Colon (tissue), 2 donors: ENCODE data around the gene PATJ.
"Not testable (repeated sequence)": the region's sequence is repeated elsewhere in the genome, so short reads cannot be mapped to it uniquely, and the experiment has no call there.

Experiments
- FAIRE-seq: peaks from 2 replicates; lab custom pipeline; 2012; peaks lifted over from hg19 to GRCh38; lab: Jason Lieb, UNC
- donor health status: control.
- donor health status: control.

PATJ gene

GRCh38 chr1:61951731-61952580 is 209.7 kb downstream of the PATJ start:
- no peak for FAIRE-seq

DNA sequence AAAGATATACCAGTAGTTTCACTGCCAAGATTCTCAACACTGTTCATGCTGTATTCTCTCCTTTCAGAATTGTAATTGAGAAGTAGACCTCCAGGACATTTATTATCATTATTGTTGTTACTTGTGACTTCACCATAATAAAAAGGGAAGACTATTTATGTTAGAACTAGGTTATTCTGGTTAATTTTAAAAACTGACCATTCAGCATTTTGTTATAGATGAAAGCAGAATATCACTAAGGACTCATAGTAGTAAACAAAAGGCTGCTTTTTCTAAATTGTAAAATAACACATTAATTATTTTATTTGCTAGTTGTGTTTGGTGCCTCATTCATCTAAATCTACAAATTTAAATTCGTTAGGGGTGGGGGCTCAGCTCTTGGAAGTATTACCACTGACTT is 210.4 kb downstream of the PATJ start:
- FAIRE-seq = no peak

DNA sequence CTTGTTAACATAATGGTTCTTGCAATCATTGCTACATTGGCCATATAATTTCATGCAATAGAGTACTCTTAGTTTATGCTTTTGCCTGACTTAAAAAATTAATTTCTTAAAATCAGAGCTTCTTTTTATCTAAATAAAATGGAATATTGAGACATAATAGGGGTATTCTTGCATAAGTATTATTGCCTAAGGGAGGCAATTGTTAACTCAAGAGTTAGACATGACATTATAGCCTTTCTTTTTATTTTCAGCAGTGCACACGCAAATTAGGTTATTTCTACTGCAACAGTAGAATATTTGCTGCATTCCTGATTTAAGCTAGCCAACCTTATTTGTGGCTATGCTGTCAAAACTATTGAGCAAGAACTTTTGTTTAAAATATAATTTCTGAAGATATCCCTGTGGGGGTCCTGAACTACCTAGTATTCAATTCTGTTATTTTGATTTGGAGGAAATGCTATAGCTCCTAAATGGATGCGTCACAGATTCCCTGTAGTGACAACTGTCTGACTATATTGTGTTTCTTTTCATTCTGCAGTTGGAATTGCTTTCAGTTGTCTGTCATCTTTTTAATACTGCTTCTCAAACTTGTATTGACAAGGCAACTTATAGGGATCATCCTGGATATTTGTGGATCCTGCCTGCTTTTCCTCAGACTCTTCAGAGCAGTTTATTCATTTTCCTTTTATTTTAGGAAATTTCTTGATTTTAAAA is 211.0 kb downstream of the PATJ start:
- FAIRE-seq = no peak

DNA sequence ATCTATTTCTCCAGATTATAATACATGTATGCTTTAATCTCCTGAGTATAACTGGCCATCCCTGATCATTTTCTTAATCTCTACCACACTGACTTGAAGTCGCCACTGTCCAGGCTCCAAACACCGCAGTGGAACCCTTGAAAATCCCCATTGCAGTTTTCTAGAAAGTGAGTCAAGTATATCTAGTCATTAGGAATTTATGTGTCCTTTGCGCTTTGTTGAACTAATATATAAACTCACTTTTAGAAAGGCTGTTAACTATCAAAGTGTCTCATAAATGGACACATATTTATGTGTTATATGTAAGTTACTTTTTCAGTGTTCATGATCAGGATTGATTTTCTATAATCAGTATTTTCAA is 211.5 kb downstream of the PATJ start:
- FAIRE-seq = no peak

- FAIRE-seq = no peak
Measured at GRCh38 chr1:61955261-61955660, 213.0 kb downstream of the PATJ start.

DNA sequence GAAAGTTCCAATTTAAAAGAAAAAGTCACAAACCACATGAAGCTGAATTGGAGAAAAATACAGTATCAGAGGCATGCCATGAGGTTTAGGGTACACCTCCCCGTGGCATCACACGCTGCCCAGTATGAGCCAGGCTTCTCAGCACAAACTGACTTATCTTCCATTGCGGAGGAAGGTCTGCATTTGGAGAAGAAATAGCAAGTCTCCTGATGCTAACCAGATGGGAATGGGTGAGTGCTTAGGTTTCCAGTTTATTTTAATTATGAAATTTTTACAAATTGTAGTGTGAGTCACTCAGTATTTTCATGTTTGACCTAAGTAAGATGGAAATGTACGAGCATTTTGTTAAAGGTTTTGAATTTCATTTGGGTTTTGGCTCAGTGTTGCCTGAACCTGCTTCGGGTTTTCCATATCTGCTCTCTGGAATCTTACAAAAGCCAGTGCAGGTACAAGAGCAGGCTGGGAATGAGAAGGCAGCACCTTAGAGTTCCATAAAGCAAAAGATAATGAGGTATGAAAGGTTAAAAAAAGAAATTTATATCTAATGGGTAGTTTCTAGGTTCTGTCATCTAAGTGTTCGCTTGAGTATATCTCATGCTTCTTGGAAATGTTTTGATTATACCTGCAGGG is 213.9 kb downstream of the PATJ start:
- FAIRE-seq = no peak

DNA sequence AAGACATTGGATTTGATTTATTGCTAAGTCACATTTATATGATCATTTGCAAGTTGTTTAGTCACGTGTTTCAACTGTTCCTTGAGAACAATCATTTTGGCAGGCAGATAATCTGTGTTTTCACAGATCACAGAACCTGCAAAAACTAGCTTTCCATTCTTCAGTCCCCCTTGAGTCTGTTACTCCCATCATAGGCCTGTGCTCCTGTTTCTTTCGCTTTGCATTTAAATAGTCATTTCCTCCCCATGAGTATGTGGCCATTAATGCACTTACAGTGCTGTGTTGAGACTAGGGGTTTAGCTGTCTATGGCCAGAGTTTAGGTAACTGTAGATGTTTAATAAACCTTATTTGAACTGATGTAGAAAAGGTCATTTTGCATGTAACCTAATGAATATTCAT is 214.5 kb downstream of the PATJ start:
- FAIRE-seq = no peak

- no peak for FAIRE-seq
Measured at GRCh38 chr1:61961009-61961408, 218.7 kb downstream of the PATJ start.

DNA sequence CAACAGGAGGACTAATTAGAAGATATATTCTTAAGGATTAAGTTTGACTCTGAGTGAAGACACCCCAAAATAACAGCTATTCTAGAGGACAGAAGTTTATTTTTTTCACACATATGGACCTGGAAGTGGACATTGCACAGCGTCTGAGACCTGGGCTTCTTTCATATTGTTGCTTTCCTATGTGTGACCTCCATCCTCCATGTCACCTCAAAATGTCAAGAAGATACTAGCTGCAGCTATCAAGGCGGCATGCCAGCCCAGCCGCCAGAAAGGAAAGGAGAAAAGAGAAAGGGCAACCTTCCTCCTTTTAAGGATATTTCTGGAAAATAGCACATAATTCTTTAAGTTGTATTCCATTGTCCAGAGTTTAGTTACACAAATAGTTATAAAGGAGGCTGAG is 220.4 kb downstream of the PATJ start:
- FAIRE-seq = no peak

- FAIRE-seq = not testable (repeated sequence)
Measured at GRCh38 chr1:61966450-61967225, 224.4 kb downstream of the PATJ start.

- FAIRE-seq = no peak
Measured at GRCh38 chr1:61967750-61968149, 225.5 kb downstream of the PATJ start.

DNA sequence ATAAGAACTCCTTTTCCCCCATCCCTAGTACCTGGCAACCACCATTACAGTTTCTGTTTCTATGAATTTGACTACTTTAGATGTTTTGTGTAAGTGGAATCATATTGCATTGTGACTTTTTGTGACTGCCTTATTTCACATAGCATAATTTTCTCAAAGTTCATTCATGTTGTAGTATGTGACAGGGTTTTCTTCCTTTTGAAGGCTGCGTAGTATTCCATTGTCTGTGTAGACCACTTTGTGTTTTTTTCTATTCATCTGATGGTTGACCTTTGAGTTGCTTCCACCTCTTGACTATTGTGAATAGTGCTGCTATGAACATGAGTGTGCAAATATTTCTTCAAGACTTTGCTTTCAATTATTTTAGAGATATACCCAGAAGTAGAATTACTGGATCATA is 226.6 kb downstream of the PATJ start:
- no peak for FAIRE-seq

GRCh38 chr1:61973100-61973837 is 231.0 kb downstream of the PATJ start:
- FAIRE-seq = no peak

DNA sequence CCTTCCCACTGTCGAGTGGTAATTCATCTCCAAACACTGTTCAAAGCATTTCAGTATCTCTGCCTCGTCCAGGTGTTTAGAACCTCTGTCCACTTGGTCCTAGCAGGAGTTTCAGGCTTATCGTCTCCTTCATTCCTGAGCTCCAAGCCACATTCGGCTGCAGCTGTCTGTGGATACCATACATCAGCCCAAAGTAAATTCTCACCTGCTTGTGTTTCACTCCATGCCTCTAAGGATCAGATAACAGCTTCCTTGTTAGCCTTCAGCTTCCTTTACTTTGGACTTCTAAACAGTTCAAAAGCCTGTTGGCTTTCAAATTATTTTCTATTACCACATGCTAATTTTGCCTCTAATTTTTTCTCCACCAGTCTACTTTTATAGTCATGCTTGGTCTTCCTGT is 233.4 kb downstream of the PATJ start:
- FAIRE-seq = no peak

DNA sequence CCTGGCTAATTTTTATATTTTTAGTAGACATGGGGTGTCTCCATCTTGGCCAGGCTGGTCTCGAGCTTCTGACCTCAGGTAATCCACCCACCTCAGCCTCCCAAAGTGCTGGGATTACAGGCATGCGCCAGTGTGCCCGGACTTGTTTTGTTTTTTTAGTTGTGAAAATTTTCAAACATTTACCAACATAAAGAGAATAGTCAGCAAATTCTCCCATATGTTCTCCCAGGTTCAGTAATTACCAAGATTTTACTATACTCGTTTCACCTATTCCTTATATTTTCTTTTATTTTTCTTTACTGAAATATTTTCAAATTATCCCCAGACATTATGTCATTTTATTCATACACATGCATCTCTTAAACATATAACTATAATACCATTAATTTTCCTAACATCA is 234.3 kb downstream of the PATJ start:
- peak; percentile 5 for FAIRE-seq

DNA sequence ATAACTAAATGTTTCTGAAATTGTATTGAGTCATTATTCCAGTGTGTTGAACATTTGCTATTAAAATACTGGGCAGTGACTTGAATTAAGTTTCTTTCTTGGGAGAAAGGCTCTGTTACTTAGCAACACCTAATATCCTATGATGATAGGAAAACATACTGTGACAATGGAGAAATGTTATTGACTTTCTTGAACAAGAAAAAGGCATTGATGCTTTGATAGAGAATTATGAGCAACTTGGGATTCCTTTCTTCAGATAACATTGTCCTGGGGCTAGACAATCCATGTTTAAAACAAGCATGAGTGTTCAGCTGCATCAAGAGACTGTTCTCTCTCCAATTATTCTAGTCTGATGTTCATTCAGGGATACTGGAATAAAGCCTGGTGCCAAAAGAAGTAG is 236.5 kb downstream of the PATJ start:
- no peak for FAIRE-seq

- no peak for FAIRE-seq
Measured at GRCh38 chr1:61979729-61980128, 237.4 kb downstream of the PATJ start.

DNA sequence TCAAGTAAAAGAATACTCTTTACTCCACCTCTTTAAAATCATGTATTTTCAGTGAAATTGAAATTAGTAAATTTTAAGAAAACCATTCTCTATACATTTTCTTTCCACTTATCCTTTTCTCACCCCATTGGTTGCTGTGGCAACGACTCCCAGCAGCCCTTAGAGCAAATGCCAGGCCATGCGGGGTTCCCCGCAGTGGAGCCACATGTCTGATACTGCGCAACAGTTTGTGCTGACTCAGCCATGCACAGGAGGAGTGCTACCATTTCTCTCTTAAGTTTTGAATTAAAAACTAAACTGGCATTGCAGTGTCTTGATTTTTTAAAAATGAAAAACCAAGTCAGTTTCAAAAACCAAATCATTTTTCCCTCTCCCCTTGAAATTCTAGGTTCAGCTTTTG is 238.3 kb downstream of the PATJ start:
- no peak for FAIRE-seq

DNA sequence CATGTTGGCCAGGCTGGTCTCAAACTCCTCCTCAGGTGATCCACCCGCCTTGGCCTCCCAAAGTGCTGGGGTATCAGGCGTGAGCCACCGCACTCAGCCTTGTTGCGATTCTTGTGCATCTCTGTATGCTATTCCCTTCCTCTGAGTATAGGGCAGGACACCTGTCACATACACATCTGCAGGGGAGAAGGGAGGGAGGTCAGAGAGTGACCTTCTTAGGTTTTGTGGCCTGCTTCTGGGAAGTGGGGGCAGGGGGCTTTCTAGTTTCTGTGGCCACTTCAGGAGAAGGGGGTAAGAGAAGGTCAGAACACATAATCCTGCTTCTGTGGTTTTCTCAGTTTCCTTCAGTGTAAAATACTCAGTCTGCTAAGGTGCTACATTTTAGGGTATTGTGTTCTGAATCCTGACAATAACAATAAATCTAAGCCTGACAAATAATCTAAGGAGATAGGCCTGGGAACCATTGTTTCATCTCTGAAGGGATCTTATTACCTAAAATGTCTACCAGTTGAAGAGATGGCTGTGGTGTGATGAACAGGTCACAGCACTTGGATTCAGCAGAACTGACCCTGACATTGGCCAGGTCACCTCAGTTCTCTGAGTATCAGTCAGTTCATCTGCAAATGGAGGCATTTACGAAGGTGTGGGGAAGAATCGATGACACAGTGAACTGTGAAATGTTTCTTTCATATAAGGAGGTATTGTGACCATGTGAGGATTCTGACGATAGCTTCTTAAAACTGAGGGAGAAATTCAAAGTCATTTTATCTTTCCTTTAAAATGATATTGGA is 239.8 kb downstream of the PATJ start:
- FAIRE-seq = no peak

DNA sequence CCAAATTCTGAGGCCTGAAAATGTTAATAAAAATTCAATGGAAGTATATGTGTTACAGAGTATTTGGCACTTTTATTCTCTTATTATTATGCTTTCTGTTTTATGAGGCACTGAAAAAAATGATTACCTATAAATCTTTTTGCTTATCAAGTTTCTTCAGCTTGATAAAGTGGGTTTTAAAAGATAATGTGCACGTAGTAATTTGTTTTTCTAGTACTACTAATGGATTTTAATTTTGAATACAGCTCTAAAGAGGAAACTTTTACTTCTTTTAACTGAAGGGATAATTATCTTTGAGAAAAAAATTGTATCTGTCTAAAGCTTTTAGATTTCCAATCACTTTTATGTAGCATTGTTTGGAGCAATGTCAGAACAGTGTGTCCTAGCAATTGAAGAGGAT is 241.0 kb downstream of the PATJ start:
- FAIRE-seq = no peak

DNA sequence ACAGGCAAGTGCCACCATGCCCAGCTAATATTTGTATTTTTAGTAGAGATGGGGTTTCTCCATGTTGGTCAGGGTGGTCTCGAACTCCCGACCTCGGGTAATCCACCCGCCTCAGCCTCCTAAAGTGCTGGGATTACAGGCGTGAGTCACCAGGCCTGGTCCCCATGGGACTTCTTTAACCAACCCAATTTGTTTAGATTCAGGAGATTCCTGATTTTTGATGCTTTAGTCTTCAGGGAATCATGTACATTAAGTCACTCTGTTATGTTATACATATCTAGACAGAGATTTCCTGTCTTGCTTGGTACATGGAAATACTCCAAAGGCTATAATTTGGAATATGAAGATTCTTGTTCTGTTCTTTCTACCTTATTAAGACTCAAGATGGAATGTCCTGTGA is 250.0 kb downstream of the PATJ start:
- FAIRE-seq = no peak
